Measurements from ENCODE around the gene RPS28. TPM values are rescaled to one million over a fixed set of nuclear protein-coding genes. Genes with fewer than 3 reads are reported as not detected.

RPS28 gene
- total RNA-seq, 2 experiments from 2014 or later, result 3,333 to 3,342 TPM

- Mint-ChIP-seq H3K36me3 (ENCODE audit: low read depth) (no peaks in the 10 kb centered on the region), H3K27ac (no peak overlapping the region), H3K4me3 (no peak overlapping the region), H3K4me1 (ENCODE audit: low read depth) (peaks cover 4% of the 10 kb centered on the region), H3K9me3 (no peaks in the 10 kb centered on the region), H3K27me3 (peaks cover 10% of the 10 kb centered on the region)
- H3K27me3 ChIP-seq (ENCODE audit: control insufficient read depth in 1 of 2, insufficient read depth in 2 of 2, low read length in 2 of 2), result peaks cover 9 to 15% of the 10 kb centered on the region in 2 experiments
- TF ChIP-seq CTCF (IDR thresholded peaks at IDR 0.05), result no peak
- no peak for ATAC-seq (ENCODE audit: poor library complexity)
- H3K27ac ChIP-seq (ENCODE audit: low read depth in 1 of 2, low read length in 2 of 2), result no peak overlapping the region
- H3K9me3 ChIP-seq (ENCODE audit: control insufficient read depth in 1 of 2, insufficient read depth in 1 of 2, low read length in 2 of 2), result peaks cover 0 to 3% of the 10 kb centered on the region in 2 experiments
- H3K4me1 ChIP-seq (ENCODE audit: insufficient read depth, low read length), result peaks cover 6% of the 10 kb centered on the region
- H3K36me3 ChIP-seq (ENCODE audit: insufficient read depth, low read length), result no peaks in the 10 kb centered on the region
- POLR2A ChIA-PET, result interaction anchor here (0.5 kb wide), 1 partner anchor 117 kb away, joined by 3 read pairs; no protein-coding TSS in a partner anchor
- H3K4me3 ChIP-seq (ENCODE audit: low read length), result no peak overlapping the region
- CTCF ChIA-PET, result no interaction called here
- DNase-seq, result no peak
- intact Hi-C loops (cut with DNase I, micrococcal nuclease), result loop anchor here in 1 of 2 experiments (10.0 kb wide), 2 partner anchors 228 to 718 kb away; no protein-coding TSS in a partner anchor
Measured at GRCh38 chr19:8357007-8357521, 35.8 kb downstream of the RPS28 start.

- Mint-ChIP-seq H3K36me3 (ENCODE audit: low read depth) (no peaks in the 10 kb centered on the region), H3K4me3 (no peak overlapping the region), H3K4me1 (ENCODE audit: low read depth) (peaks cover 12% of the 10 kb centered on the region), H3K27ac (no peak overlapping the region), H3K27me3 (peaks cover 22% of the 10 kb centered on the region), H3K9me3 (no peaks in the 10 kb centered on the region)
- Histone ChIP-seq H3K27me3 (ENCODE audit: control insufficient read depth in 1 of 2, insufficient read depth in 2 of 2, low read length in 2 of 2) (peaks cover 8 to 12% of the 10 kb centered on the region in 2 experiments), H3K27ac (ENCODE audit: low read depth in 1 of 2, low read length in 2 of 2) (no peak overlapping the region), H3K4me3 (ENCODE audit: low read length) (no peak overlapping the region), H3K4me1 (ENCODE audit: insufficient read depth, low read length) (peaks cover 14% of the 10 kb centered on the region), H3K36me3 (ENCODE audit: insufficient read depth, low read length) (no peaks in the 10 kb centered on the region), H3K9me3 (ENCODE audit: control insufficient read depth in 1 of 2, insufficient read depth in 1 of 2, low read length in 2 of 2) (peaks cover 0 to 4% of the 10 kb centered on the region in 2 experiments)
- no peak for TF ChIP-seq CTCF (IDR thresholded peaks at IDR 0.05)
- ATAC-seq (ENCODE audit: poor library complexity) (no peak), DNase-seq (no peak)
- POLR2A ChIA-PET, result no interaction called here
- CTCF ChIA-PET, result no interaction called here
- intact Hi-C loops (cut with DNase I, micrococcal nuclease), result loop anchor here in 1 of 2 experiments (10.0 kb wide), 2 partner anchors 226 to 716 kb away; no protein-coding TSS in a partner anchor
Measured at GRCh38 chr19:8358948-8359347, 37.7 kb downstream of the RPS28 start.

GRCh38 chr19:8360196-8360595, 38.9 kb downstream of the RPS28 start:
- Histone ChIP-seq H3K9me3 (ENCODE audit: control insufficient read depth in 1 of 2, insufficient read depth in 1 of 2, low read length in 2 of 2) (peaks cover 0 to 4% of the 10 kb centered on the region in 2 experiments), H3K4me1 (ENCODE audit: insufficient read depth, low read length) (peaks cover 18% of the 10 kb centered on the region), H3K4me3 (ENCODE audit: low read length) (no peak overlapping the region), H3K27ac (ENCODE audit: low read depth in 1 of 2, low read length in 2 of 2) (no peak overlapping the region), H3K27me3 (ENCODE audit: control insufficient read depth in 1 of 2, insufficient read depth in 2 of 2, low read length in 2 of 2) (peaks cover 14 to 23% of the 10 kb centered on the region in 2 experiments), H3K36me3 (ENCODE audit: insufficient read depth, low read length) (no peaks in the 10 kb centered on the region)
- POLR2A ChIA-PET, result no interaction called here
- Mint-ChIP-seq H3K27me3 (peaks cover 27% of the 10 kb centered on the region), H3K27ac (no peak overlapping the region), H3K4me1 (ENCODE audit: low read depth) (peaks cover 13% of the 10 kb centered on the region), H3K36me3 (ENCODE audit: low read depth) (no peaks in the 10 kb centered on the region), H3K4me3 (no peak overlapping the region), H3K9me3 (no peaks in the 10 kb centered on the region)
- CTCF ChIA-PET, result no interaction called here
- no peak for DNase-seq
- TF ChIP-seq CTCF (IDR thresholded peaks at IDR 0.05), result no peak
- intact Hi-C loops (cut with DNase I, micrococcal nuclease), result no loop called here
- no peak for ATAC-seq (ENCODE audit: poor library complexity)
